GM12892 (cell line): Measurements from ENCODE around the gene NOSIP.

Source experiments
- POLR2A ChIP-seq: IDR thresholded peaks from 2 replicates; pipeline ENCODE4 v1.6.1; 2011; ENCODE audit warnings: low read depth, low read length, control low read depth
- POLR2AphosphoS5 ChIP-seq: IDR thresholded peaks from 2 replicates; pipeline ENCODE4 v1.6.1; 2011; ENCODE audit warnings: low read depth, low read length, control low read depth
- TAF1 ChIP-seq: IDR thresholded peaks from 2 replicates; pipeline ENCODE4 v1.6.1; 2011; ENCODE audit warnings: low read depth, mild to moderate bottlenecking, control low read depth, low read length, borderline replicate concordance

DNA sequence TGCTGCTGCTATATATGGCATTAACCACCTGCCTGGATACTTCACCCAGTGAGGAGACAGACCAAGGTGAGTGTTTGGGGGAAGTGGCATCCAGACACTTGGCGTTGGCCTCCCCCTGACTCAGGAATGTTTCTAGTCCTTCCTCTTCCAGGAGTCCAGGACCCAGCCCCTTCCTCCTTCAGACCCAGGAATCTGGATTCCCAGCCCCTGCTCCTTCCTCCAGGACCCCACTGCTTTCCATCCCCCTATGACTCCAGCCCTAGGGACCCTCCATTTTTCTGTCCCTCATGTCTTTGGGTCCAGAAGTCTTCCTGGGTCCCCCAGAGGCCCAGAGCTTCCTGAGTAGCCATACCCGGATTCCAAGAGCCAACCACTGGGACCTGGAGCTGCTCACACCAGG lies 2.9 kb upstream of the NOSIP start:
- TF ChIP-seq TAF1 (no peak), POLR2A (no peak), POLR2AphosphoS5 (no peak)
